Activated CD4-positive, alpha-beta T cell treated with anti-CD3 and anti-CD28 coated beads, Interleukin-2, amount 10 ng/mL, durations not matched to agents 24 days and 14 days (primary cell): ENCODE measurements around the gene LGALS12. TPM values are rescaled to one million over a fixed set of nuclear protein-coding genes. Genes with fewer than 3 reads are reported as not detected.

Source experiments
- total RNA-seq: library from RNA; stranded (reverse); gene quantifications from 2 replicates; pipeline ENCODE4 v1.2.3, GENCODE V29; 2022

LGALS12 gene
- total RNA-seq, 1 donor from 2014 or later: not detected

Other genes starting within 250 kb of the LGALS12 start
- gene SLC22A9, start 136.3 kb upstream of the LGALS12 start, total RNA-seq: not detected in 2 replicates
- gene PLAAT5, start 14.9 kb upstream of the LGALS12 start, total RNA-seq: not detected in 2 replicates
- 12.2 and 14.7 TPM in 2 replicates for gene PLAAT4, start 30.7 kb downstream of the LGALS12 start, total RNA-seq
- not detected in 2 replicates for gene PLAAT2, start 57.3 kb downstream of the LGALS12 start, total RNA-seq
- gene PLAAT3, start 108.3 kb downstream of the LGALS12 start, total RNA-seq: 2.1 and 3.1 TPM in 2 replicates
- gene ATL3, start 165.3 kb downstream of the LGALS12 start, total RNA-seq: 38.5 and 39.5 TPM in 2 replicates
- 51.3 and 54.2 TPM in 2 replicates for gene RTN3, start 175.4 kb downstream of the LGALS12 start, total RNA-seq